ENCODE measurements around the gene PACSIN1.

PACSIN1 gene

GRCh38 chr6:34573567-34574183, 107.8 kb downstream of the PACSIN1 start:
- H3K4me3 ChIP-seq (ENCODE audit: low read depth, low read length), result no peak overlapping the region
- DNase-seq (ENCODE audit: low read depth), result no peak
- no peak for TF ChIP-seq CTCF (IDR thresholded peaks at IDR 0.05; ENCODE audit: insufficient read depth, low read depth, low read length, missing control alignments)

GRCh38 chr6:34574647-34575293, 108.9 kb downstream of the PACSIN1 start:
- no peak overlapping the region for H3K4me3 ChIP-seq (ENCODE audit: low read depth, low read length)
- no peak for DNase-seq (ENCODE audit: low read depth)
- TF ChIP-seq CTCF (IDR thresholded peaks at IDR 0.05; ENCODE audit: insufficient read depth, low read depth, low read length, missing control alignments), result no peak

GRCh38 chr6:34575326-34575725, 109.5 kb downstream of the PACSIN1 start:
- no peak for DNase-seq (ENCODE audit: low read depth)
- H3K4me3 ChIP-seq (ENCODE audit: low read depth, low read length), result no peak overlapping the region
- no peak for TF ChIP-seq CTCF (IDR thresholded peaks at IDR 0.05; ENCODE audit: insufficient read depth, low read depth, low read length, missing control alignments)

GRCh38 chr6:34576286-34576955, 110.5 kb downstream of the PACSIN1 start:
- DNase-seq (ENCODE audit: low read depth), result no peak
- no peak for TF ChIP-seq CTCF (IDR thresholded peaks at IDR 0.05; ENCODE audit: insufficient read depth, low read depth, low read length, missing control alignments)

GRCh38 chr6:34578445-34579262, 112.8 kb downstream of the PACSIN1 start:
- TF ChIP-seq CTCF (IDR thresholded peaks at IDR 0.05; ENCODE audit: insufficient read depth, low read depth, low read length, missing control alignments), result no peak
- no peak overlapping the region for H3K4me3 ChIP-seq (ENCODE audit: low read depth, low read length)
- no peak for DNase-seq (ENCODE audit: low read depth)

More at GRCh38 chr6:34576286-34576955, 110.5 kb downstream of the PACSIN1 start:
- H3K4me3 ChIP-seq (ENCODE audit: low read depth, low read length), result no peak overlapping the region

GRCh38 chr6:34580707-34581560, 115.1 kb downstream of the PACSIN1 start:
- no peak for DNase-seq (ENCODE audit: low read depth)
- H3K4me3 ChIP-seq (ENCODE audit: low read depth, low read length), result no peak overlapping the region
- TF ChIP-seq CTCF (IDR thresholded peaks at IDR 0.05; ENCODE audit: insufficient read depth, low read depth, low read length, missing control alignments), result no peak

Data from GM12865 (cell line).